NOMO-1 (cell line): ENCODE data around the gene AMELY.
"Not testable (repeated sequence)": the region's sequence is repeated elsewhere in the genome, so short reads cannot be mapped to it uniquely, and the experiment has no call there.

Experiments used
- DNase-seq, 2 experiments: peaks; one replicate each; lab custom pipeline; 2025; ENCODE audit not compliant: unreplicated experiment in 2 of 2; lab: John Stamatoyannopoulos, UW

The AMELY gene

GRCh38 chrY:6911253-6911881 is at the start of gene AMELY:
AMELY (minus strand) TSS chrY:6911752; CDS start chrY:6872608, 39,144 bp downstream.
- no peak for DNase-seq

- DNase-seq: no peak
Observed at GRCh38 chrY:6949947-6950346, 38.4 kb upstream of the AMELY start.

GRCh38 chrY:6948378-6948777 is 36.8 kb upstream of the AMELY start:
- DNase-seq: no peak

- no peak for DNase-seq
Observed at GRCh38 chrY:6947695-6948094, 36.1 kb upstream of the AMELY start.

GRCh38 chrY:6935497-6935896 is 23.9 kb upstream of the AMELY start:
- DNase-seq: no peak

- no peak for DNase-seq
Observed at GRCh38 chrY:6931779-6932396, 20.3 kb upstream of the AMELY start.

- DNase-seq: no peak
Observed at GRCh38 chrY:6929237-6929636, 17.7 kb upstream of the AMELY start.

GRCh38 chrY:6928265-6928664 is 16.7 kb upstream of the AMELY start:
- DNase-seq: no peak

GRCh38 chrY:6921061-6921460 is 9.5 kb upstream of the AMELY start:
- no peak for DNase-seq

GRCh38 chrY:6913362-6913761 is 1.8 kb upstream of the AMELY start:
- no peak for DNase-seq

GRCh38 chrY:6910372-6911252 is 940 bp downstream of the AMELY start, which contains the start of gene TBL1Y:
TBL1Y (plus strand) TSS chrY:6910697; CDS start chrY:7025085, 114,388 bp downstream.
- DNase-seq: no peak

GRCh38 chrY:6909856-6910255 is 1.7 kb downstream of the AMELY start:
- no peak for DNase-seq

GRCh38 chrY:6909118-6909521 is 2.4 kb downstream of the AMELY start:
- DNase-seq: no peak

- DNase-seq: not testable (repeated sequence)
Observed at GRCh38 chrY:6908021-6908420, 3.5 kb downstream of the AMELY start.

- no peak for DNase-seq
Observed at GRCh38 chrY:6907591-6907990, 4.0 kb downstream of the AMELY start.

GRCh38 chrY:6902116-6902515 is 9.4 kb downstream of the AMELY start:
- not testable (repeated sequence) for DNase-seq

GRCh38 chrY:6895236-6895635 is 16.3 kb downstream of the AMELY start:
- DNase-seq: no peak

- no peak for DNase-seq
Observed at GRCh38 chrY:6894496-6894895, 17.1 kb downstream of the AMELY start.

GRCh38 chrY:6849384-6849783 is 62.2 kb downstream of the AMELY start:
- DNase-seq: no peak

GRCh38 chrY:6842650-6843049 is 68.9 kb downstream of the AMELY start:
- DNase-seq: not testable (repeated sequence)
